NCI-H345 treated with DMSO at 0.1 percent for 48 hours (cell line): Measurements from ENCODE around the gene SMOC2.
A peak's percentile ranks its signal among the peaks of the same experiment; 100 is the strongest.

Experiments
- DNase-seq: peaks from one replicate; lab custom pipeline; 2025; ENCODE audit not compliant: unreplicated experiment; lab: John Stamatoyannopoulos, UW

Gene SMOC2

DNA sequence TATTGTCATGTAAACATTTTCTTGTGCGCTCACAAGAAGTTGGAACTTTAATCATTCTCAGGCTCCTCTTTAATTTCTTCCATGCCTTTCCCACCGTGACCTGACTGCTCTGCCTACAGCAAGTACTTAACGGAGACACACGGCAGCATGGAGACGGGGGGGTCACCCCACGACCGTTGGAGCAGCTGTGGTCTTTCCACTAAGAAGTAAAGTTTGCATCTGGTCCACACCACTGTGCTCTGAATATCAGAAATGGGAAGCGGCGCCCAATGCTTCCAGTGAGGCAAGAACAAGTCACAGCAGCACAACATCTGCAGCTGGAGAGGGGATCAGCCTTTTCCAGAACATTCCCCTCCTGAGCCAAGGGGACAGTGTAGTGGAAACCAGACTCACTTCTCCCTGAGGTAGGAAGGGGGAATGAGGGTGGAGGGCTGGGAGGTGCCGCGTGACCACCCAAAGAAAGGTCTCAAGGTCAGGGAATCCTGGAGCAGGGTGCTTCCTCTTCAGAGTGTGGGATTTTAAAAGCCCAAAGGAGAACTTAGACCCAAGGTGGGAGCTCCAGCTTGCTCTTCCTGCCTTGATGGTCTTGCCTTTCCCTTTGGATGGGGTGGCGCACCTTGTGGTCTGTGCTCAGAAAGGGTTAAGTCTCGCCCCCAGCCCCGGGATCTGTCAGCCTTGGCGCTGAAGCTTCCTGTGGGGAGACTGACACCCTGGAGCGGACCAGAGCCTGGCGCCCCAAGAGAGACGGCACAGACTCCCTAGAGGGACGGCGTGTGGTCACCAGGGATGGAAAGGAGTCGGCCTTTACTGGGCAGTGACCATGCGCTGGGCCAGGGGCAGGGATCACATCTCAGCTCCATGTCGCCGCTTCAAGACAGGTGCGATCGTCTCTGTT lies 25.6 kb upstream of the SMOC2 start:
- no peak for DNase-seq

- DNase-seq = no peak
These were observed 24.9 kb upstream of the SMOC2 start for GRCh38 chr6:168415993-168416530.

- DNase-seq = no peak
These were observed 24.5 kb upstream of the SMOC2 start for GRCh38 chr6:168416531-168416930.

- peak; percentile 53 for DNase-seq
These were observed 23.8 kb upstream of the SMOC2 start for GRCh38 chr6:168417191-168417590.

GRCh38 chr6:168417679-168418557 lies 23.1 kb upstream of the SMOC2 start:
- DNase-seq = no peak

DNA sequence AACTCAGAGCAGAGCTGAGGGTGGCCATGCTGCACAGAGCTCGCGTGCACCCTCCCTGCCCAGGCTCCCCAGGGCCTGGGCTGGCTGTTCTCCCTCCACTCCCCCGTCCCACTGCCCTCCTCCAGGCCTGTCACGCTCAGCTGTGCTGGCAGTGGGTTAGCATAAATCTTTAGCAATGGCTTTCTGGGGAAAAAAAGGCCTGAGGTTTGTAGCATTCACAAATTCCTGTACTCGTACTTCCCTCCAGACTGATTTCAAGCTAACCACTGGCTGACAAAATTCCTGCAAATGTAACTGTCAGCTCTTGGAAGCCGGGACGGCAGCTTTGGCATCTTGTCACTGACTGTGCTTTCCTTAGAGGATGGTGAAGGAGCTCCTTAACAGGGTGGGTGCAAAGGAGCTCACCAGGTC lies 22.3 kb upstream of the SMOC2 start:
- no peak for DNase-seq

DNA sequence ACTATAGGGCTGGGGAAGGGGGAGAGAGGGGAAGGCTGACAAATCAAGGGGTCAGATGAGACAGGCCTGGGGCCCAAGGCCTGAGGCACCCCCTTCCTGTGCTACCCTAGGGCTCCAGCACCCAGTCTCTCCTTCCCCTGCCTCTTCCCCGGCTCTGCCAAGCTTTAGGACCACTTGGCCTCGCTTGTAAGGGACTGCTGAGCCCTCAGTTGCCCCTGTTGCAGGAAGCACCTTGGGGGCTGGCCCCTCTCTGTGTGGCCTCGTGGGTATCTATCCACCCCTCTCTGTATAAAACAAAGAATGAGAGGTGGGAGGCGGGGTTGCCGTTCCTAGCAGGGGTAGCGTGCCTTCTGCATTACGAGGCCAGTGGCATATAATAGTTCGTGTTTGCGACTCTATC lies 21.4 kb upstream of the SMOC2 start:
- DNase-seq = no peak

- DNase-seq = no peak
These were observed 20.9 kb upstream of the SMOC2 start for GRCh38 chr6:168420084-168420483.

GRCh38 chr6:168420706-168421105 lies 20.3 kb upstream of the SMOC2 start:
- no peak for DNase-seq

DNA sequence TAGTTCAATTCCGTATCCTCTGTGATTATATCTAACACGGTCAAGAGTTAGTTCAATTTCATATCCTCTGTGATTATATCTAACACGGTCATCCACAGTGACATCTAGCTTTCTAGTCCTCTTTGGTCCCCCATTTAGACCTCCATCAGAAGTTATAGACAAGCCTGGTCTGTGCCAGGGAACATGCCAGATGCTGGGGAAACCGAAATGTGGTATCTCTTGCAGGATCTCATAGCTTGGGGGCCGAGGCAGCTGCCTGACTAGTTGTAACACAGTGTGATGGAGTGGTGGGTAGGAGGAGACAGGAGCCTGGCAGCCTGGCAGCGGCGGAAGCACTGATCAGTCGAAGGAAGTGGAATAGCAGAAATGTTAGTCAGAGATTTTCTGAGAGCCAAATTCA lies 13.8 kb upstream of the SMOC2 start:
- DNase-seq = no peak

GRCh38 chr6:168428052-168428826 lies 12.7 kb upstream of the SMOC2 start:
- no peak for DNase-seq

- DNase-seq = no peak
These were observed 12.1 kb upstream of the SMOC2 start for GRCh38 chr6:168428863-168429262.

DNA sequence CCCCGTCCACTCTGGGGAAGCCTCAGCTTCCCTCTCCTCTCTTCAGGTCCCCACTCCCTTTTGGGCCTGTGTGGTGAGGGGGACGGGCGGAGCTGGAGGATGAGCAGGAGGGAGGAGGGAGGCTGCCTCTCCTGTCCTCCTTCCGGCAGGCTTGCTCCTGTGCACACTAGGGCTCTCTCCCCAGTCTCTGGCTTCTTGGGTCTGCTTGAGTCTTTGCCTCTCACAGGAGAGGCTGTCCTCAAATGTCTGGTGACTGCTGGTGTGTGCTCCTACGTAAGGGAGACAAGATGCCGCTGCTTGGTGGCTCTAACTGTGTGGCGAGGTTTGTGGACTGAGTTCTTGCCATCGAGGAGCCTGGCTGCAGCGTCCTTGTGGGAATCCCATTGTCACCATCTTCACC lies 8.8 kb upstream of the SMOC2 start:
- DNase-seq = no peak

- no peak for DNase-seq
These were observed 7.1 kb upstream of the SMOC2 start for GRCh38 chr6:168433898-168434297.

DNA sequence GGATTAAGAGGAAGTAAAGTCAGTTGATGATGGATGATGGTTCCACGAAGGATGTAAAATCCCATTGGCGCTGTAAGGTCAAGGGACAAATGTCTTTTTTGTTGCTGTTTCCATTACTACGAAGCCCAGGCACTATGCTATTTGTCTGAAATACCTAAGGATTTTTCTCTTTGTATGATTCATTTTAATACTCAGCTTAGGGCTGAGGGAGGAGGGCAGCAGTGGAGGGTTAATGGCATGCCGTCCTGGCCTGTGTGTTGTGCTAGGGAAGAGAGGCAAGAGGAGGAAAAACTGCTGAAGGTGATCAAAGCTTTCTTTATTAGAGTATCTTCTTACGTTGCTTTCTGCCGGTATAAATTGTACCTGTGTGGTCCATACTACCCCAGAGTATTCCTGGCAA lies 6.5 kb upstream of the SMOC2 start:
- no peak for DNase-seq

DNA sequence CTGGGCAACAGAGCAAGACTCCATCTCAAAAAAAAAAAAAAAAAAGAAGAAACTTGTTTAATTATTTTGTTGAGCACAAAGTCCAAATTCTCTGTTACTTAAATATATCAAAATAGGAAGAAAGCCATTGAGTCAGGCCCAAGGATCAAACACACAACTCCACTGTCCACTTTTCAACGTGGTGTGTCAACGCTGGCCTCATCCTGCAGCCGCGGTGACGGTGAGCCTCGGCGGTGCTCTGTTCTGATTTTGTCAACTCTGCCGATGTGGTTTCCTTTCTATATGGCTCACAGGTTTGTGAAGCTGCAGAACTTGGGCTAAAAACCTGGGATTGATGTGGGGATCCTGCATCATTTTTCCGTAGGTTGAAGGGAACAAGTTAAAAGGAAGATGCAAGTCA lies 3.2 kb upstream of the SMOC2 start:
- no peak for DNase-seq

DNA sequence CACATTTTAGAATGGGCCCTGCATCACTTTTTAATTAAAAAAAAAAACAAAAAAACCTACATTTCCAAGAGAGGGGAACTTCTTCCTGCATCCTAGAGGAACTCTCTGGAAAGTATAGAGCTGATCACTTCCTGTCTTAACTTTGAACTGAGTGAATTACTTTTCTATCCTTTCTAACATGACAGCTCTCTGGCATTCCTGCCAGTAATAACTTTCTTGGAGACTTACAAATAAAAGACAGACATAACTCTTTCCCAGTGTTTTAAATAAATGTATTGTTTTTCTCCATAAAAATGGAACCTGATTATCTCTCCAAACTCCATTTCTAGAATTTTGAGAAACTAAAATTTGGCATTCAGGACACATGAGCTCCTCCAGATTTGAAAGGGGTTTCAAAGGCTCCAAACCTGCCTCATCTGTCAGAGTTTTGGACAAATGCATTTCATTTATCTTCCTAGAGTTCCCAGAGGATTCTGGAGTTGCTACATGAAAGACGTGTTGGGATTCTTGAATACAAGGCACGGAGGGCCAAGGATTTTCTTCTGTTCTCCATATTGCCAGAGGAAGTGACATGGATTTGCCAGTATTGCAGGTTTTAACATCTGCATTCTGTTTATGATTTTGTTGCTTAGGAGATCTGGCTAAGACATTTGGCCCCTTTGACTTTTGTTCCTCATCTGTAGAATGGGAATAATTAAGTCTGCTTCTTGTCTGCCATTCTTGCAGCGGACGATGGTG lies 2.0 kb upstream of the SMOC2 start:
- DNase-seq = no peak

- no peak for DNase-seq
These were observed 1.1 kb upstream of the SMOC2 start for GRCh38 chr6:168439794-168440450.

- DNase-seq = no peak
These were observed 729 bp downstream of the SMOC2 start for GRCh38 chr6:168441434-168442391.
